AG09309 (cell line): ENCODE measurements around the gene DNMT3A.

Source experiments
- DNase-seq: peaks from one replicate; pipeline ENCODE4 v3.0.0-alpha.2; 2010; ENCODE audit warnings: low read depth
- H3K4me3 ChIP-seq: 2 replicates; pipeline ENCODE4 v1.5.1; 2011; ENCODE audit warnings: mild to moderate bottlenecking, low read depth, low read length, moderate library complexity; ENCODE audit not compliant: control insufficient read depth
- TF ChIP-seq, protein P1 (sequence below): IDR thresholded peaks from 2 replicates; pipeline ENCODE4 v1.5.1; 2011; ENCODE audit warnings: mild to moderate bottlenecking, low read depth, low read length, inconsistent platforms; ENCODE audit not compliant: insufficient read depth, control insufficient read depth; ENCODE audit errors: missing control alignments

Gene DNMT3A

DNA sequence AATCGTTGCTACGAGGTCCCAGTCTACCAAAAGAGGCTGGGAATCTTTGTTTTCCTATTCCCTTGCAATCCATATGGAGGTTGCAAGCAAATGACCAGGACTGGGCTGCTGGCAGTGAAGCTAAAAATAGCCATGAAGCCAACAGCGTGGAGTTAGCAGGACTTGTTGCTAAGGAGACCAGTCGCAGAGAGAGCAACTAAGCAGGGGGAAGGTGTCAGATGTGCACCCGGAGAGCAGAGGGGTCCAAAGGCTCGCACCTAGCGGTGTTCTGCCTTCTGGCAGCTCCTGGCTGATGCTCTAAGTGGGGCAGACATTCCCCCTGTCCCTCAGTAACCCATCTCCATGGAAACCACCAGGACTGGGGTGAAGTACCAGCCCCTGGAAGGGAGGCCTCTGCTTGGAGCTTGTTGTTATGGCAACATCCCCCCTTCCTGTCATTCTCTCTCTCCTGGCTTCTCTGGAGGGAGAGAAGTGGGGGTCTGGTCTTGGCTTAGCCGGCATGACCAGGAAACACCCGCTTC is 84.6 kb downstream of the DNMT3A start:
- TF ChIP-seq, protein P1, sequence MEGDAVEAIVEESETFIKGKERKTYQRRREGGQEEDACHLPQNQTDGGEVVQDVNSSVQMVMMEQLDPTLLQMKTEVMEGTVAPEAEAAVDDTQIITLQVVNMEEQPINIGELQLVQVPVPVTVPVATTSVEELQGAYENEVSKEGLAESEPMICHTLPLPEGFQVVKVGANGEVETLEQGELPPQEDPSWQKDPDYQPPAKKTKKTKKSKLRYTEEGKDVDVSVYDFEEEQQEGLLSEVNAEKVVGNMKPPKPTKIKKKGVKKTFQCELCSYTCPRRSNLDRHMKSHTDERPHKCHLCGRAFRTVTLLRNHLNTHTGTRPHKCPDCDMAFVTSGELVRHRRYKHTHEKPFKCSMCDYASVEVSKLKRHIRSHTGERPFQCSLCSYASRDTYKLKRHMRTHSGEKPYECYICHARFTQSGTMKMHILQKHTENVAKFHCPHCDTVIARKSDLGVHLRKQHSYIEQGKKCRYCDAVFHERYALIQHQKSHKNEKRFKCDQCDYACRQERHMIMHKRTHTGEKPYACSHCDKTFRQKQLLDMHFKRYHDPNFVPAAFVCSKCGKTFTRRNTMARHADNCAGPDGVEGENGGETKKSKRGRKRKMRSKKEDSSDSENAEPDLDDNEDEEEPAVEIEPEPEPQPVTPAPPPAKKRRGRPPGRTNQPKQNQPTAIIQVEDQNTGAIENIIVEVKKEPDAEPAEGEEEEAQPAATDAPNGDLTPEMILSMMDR, result no peak
- peak; percentile 27 for DNase-seq
- H3K4me3 ChIP-seq, result no peak overlapping the region

DNA sequence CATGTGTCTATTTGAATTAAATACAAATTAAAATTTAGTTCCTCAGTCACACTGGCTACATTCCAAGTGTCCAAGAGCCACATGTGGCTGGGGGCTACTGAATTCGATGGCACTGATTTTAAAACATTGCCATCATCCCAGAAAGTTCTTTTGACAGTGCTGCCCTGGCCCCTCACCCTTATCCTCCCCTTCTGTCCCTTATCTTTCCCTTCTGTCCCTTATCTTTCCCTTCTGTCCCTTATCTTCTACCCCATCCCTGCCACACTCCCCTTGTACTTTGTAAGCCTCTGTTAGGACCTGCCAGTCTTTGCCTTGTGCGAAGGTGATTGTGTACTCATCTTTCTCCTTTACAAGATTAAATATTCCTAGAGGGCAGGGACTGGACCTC is 85.2 kb downstream of the DNMT3A start:
- TF ChIP-seq, protein P1, result no peak
- DNase-seq, result no peak
- no peak overlapping the region for H3K4me3 ChIP-seq

DNA sequence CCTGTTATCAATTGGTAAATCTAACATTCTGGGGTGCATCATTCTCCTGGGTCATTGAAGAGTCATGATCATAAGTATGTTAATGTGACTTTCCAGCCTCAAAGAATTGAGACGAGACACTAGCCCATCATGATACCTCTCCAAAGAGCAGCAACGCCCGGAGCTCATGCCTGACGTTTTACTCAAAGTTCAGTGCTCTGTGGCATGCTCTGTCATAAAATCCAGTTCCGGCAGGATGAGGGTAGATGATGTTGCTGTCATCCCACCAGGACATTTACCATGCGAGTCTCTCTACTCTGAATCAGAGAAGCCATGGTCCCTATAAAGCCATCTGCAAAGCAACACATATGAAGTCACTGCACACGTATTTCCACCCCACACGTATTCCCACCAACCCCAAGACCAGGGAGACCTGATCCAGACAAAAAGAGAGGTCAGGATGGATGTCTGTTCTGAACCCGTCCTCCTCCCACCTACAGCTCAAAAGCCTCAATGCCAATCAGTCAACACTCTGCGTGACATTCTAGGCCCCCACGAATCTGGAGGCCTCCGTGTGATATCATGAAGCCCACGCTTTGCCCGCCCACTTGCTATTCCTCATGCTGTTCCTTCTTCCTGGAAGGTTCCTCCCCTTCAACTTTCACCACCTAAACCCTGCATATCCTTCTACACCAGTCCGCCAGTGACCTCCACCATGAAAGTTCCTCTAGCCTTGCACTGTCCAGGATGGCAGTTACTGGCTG is 85.8 kb downstream of the DNMT3A start:
- H3K4me3 ChIP-seq, result no peak overlapping the region
- DNase-seq, result no peak
- TF ChIP-seq, protein P1, result no peak

DNA sequence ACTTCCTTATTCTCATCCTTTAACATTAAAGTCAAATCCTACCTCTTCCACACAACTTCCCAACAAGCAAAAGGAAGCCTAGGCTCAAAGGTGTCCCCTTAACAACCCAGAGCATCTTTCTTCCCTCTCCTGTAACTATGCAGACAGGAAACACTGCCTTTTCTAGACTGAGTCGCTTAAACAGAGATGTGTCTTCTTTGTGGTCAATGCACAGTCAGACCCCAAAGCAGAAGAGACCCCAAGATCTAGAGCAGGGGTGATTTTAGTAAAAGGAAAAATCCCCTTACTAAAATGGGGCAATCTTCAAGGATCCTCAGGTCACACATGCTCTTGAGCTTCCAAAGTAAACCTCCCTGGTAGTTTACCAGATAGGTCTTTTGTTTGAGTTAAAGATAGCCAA is 86.8 kb downstream of the DNMT3A start:
- no peak overlapping the region for H3K4me3 ChIP-seq
- TF ChIP-seq, protein P1, result no peak
- DNase-seq, result no peak

DNA sequence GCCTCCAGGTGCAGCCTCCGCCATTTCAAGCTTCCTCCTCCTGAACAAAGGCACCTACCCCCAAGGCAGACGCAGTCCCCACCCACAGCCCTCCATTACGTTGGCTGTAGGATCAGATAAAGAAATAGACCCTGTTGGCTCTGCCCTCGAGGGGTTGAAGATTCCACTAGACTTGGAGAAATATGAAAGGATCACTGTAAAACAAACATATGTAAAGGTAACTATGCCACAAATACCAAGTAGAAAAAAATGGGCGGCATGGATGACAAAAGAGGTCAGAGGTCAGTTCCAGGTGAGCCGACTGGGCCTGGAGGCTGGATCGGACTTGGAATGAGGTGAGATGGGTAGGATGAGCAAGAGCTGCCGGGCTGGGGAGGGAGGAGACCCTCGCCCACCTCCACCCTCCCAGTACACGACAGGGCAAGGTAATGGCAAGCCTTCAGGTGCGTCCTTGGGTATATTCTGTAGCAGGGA is 88.5 kb downstream of the DNMT3A start:
- TF ChIP-seq, protein P1, result no peak
- H3K4me3 ChIP-seq, result no peak overlapping the region
- no peak for DNase-seq

DNA sequence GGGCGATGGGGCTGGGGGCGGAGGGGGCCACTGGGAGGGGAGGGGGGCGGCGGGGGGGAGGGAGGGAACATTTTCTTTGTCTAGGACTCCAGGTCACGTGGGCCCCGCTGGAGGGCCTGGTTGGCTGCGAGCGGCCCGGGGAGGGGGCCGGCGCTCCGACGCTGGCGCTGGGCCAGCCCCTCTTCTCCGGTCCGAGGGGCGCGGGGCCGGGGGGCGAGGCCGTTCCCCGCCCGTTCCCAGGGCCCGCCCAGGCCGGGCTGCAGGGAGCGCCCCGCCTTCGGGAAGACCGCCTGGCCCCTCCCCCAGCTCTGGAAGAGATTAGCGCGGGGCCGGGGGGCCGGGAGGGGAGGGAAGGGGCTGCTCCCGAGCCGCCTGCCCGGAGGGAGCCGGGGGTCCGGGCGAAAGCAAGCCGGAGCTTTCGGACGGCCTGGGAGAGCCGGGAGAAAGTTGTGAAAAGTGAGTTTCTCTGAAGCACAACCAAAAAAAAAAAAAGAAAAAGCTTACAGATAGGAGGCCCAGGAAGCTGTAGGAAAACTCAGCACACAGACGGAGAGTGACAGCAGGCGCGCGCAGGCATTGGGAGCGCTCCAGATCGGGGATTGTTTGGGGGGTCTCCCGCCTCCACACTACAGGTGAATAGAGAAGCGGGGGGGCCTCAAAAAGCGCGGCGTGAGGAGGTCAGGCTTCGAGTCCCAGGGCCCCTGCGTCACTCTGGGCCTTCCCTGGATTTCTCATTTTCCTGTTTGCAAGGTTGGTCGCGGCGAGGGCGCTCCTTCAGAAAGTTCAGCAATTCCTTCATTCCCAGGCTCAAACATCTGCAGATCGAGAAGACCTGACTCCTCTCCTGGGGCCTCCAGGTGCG is 89.2 kb downstream of the DNMT3A start:
- TF ChIP-seq, protein P1, result no peak
- no peak for DNase-seq
- peak overlapping the region; percentile 41 for H3K4me3 ChIP-seq
